ENCODE data around the gene PPP2R2D. TPM values are rescaled to one million over a fixed set of nuclear protein-coding genes. Genes with fewer than 3 reads are reported as not detected.

The PPP2R2D gene
- total RNA-seq, 1 donor from 2014 or later, result 32.7 TPM

- POLR2A ChIA-PET, result no interaction called here
- Mint-ChIP-seq H3K27ac (no peak overlapping the region), H3K36me3 (ENCODE audit: low read depth) (no peaks in the 10 kb centered on the region), H3K9me3 (no peaks in the 10 kb centered on the region), H3K4me3 (no peak overlapping the region), H3K4me1 (no peaks in the 10 kb centered on the region), H3K27me3 (peaks cover 11% of the 10 kb centered on the region)
- intact Hi-C loops (cut with micrococcal nuclease), result no loop called here
- no peak for ATAC-seq (ENCODE audit: low read depth)
- TF ChIP-seq CTCF (IDR thresholded peaks at IDR 0.05), result no peak
- CTCF ChIA-PET, result no interaction called here
- DNase-seq, result no peak
Observed at GRCh38 chr10:131891196-131891928, 9.4 kb upstream of the PPP2R2D start.

GRCh38 chr10:131891929-131892805, 8.6 kb upstream of the PPP2R2D start:
- no peak for TF ChIP-seq CTCF (IDR thresholded peaks at IDR 0.05)
- POLR2A ChIA-PET, result no interaction called here
- Mint-ChIP-seq H3K4me3 (no peak overlapping the region), H3K36me3 (ENCODE audit: low read depth) (no peaks in the 10 kb centered on the region), H3K27me3 (peaks cover 11% of the 10 kb centered on the region), H3K4me1 (no peaks in the 10 kb centered on the region), H3K9me3 (no peaks in the 10 kb centered on the region), H3K27ac (no peak overlapping the region)
- DNase-seq (no peak), ATAC-seq (ENCODE audit: low read depth) (no peak)
- CTCF ChIA-PET, result no interaction called here
- intact Hi-C loops (cut with micrococcal nuclease), result no loop called here

- no peaks in the 10 kb centered on the region for H3K36me3 Mint-ChIP-seq (ENCODE audit: low read depth)
- TF ChIP-seq CTCF (IDR thresholded peaks at IDR 0.05), result no peak
- POLR2A ChIA-PET, result no interaction called here
- no peak for ATAC-seq (ENCODE audit: low read depth)
- H3K9me3 Mint-ChIP-seq, result no peaks in the 10 kb centered on the region
- peaks cover 11% of the 10 kb centered on the region for H3K27me3 Mint-ChIP-seq
- no peak overlapping the region for H3K27ac Mint-ChIP-seq
- DNase-seq, result no peak
- no peaks in the 10 kb centered on the region for H3K4me1 Mint-ChIP-seq
- no peak overlapping the region for H3K4me3 Mint-ChIP-seq
- CTCF ChIA-PET, result no interaction called here
- intact Hi-C loops (cut with micrococcal nuclease), result no loop called here
Observed at GRCh38 chr10:131892806-131893675, 7.8 kb upstream of the PPP2R2D start.

- Mint-ChIP-seq H3K27me3 (peaks cover 16% of the 10 kb centered on the region), H3K9me3 (no peaks in the 10 kb centered on the region), H3K36me3 (ENCODE audit: low read depth) (no peaks in the 10 kb centered on the region), H3K4me3 (no peak overlapping the region), H3K27ac (no peak overlapping the region), H3K4me1 (peaks cover 6% of the 10 kb centered on the region)
- ATAC-seq (ENCODE audit: low read depth) (no peak), DNase-seq (no peak)
- POLR2A ChIA-PET, result no interaction called here
- CTCF ChIA-PET, result interaction anchor here (0.8 kb wide), 1 partner anchor 14 kb away, joined by 3 read pairs; no protein-coding TSS in a partner anchor
- intact Hi-C loops (cut with micrococcal nuclease), result no loop called here
- no peak for TF ChIP-seq CTCF (IDR thresholded peaks at IDR 0.05)
Observed at GRCh38 chr10:131895116-131895515, 5.7 kb upstream of the PPP2R2D start.

Data from activated B cell treated with CpG ODN at 0.5 μM for 24 hours (primary cell).